ENCODE measurements around the gene SLC25A25.

The SLC25A25 gene

GRCh38 chr9:128096616-128097536, 28.8 kb downstream of the SLC25A25 start:
- no peak for DNase-seq (ENCODE audit: low read depth, low spot score)

- no peak for DNase-seq (ENCODE audit: low read depth, low spot score)
Observed at GRCh38 chr9:128097543-128098296, 29.7 kb downstream of the SLC25A25 start.

- DNase-seq (ENCODE audit: low read depth, low spot score) = peak; percentile 25
Observed at GRCh38 chr9:128098297-128099230, 30.5 kb downstream of the SLC25A25 start.

GRCh38 chr9:128099231-128099931, 31.3 kb downstream of the SLC25A25 start:
- DNase-seq (ENCODE audit: low read depth, low spot score) = no peak

GRCh38 chr9:128099932-128100491, 32.0 kb downstream of the SLC25A25 start:
- DNase-seq (ENCODE audit: low read depth, low spot score) = no peak

GRCh38 chr9:128100581-128100980, 32.5 kb downstream of the SLC25A25 start:
- DNase-seq (ENCODE audit: low read depth, low spot score) = no peak

- DNase-seq (ENCODE audit: low read depth, low spot score) = no peak
Observed at GRCh38 chr9:128101231-128101661, 33.2 kb downstream of the SLC25A25 start.

- no peak for DNase-seq (ENCODE audit: low read depth, low spot score)
Observed at GRCh38 chr9:128101690-128102089, 33.7 kb downstream of the SLC25A25 start.

GRCh38 chr9:128102196-128102595, 34.2 kb downstream of the SLC25A25 start:
- DNase-seq (ENCODE audit: low read depth, low spot score) = no peak

- DNase-seq (ENCODE audit: low read depth, low spot score) = no peak
Observed at GRCh38 chr9:128102861-128103588, 35.0 kb downstream of the SLC25A25 start.

GRCh38 chr9:128103589-128103962, 35.5 kb downstream of the SLC25A25 start:
- DNase-seq (ENCODE audit: low read depth, low spot score) = no peak

- no peak for DNase-seq (ENCODE audit: low read depth, low spot score)
Observed at GRCh38 chr9:128104171-128104618, 36.2 kb downstream of the SLC25A25 start.

- no peak for DNase-seq (ENCODE audit: low read depth, low spot score)
Observed at GRCh38 chr9:128105538-128106175, 37.6 kb downstream of the SLC25A25 start.

GRCh38 chr9:128106181-128106939, 38.3 kb downstream of the SLC25A25 start:
- DNase-seq (ENCODE audit: low read depth, low spot score) = no peak

- no peak for DNase-seq (ENCODE audit: low read depth, low spot score)
Observed at GRCh38 chr9:128106940-128107467, 39.0 kb downstream of the SLC25A25 start.

GRCh38 chr9:128107468-128108268, 39.6 kb downstream of the SLC25A25 start:
- DNase-seq (ENCODE audit: low read depth, low spot score) = no peak

GRCh38 chr9:128108269-128109049, 40.4 kb downstream of the SLC25A25 start:
- no peak for DNase-seq (ENCODE audit: low read depth, low spot score)

Data from activated naive CD8-positive, alpha-beta T cell treated with anti-CD3 and anti-CD28 coated beads, Interleukin-2, amount 50 U/mL, for 16 hours (primary cell).